ENCODE data around the gene RIMS4.

- TF ChIP-seq CTCF (IDR thresholded peaks at IDR 0.05; ENCODE audit: borderline replicate concordance, extremely low read depth, low read length, poor library complexity, severe bottlenecking) (no peak), EZH2 (IDR thresholded peaks at IDR 0.05; ENCODE audit: borderline replicate concordance, low read depth, low read length, severe bottlenecking) (no peak)
Observed at GRCh38 chr20:44829688-44830087, 19.3 kb upstream of the RIMS4 start.

Data from DND-41 (cell line).